Colon (tissue), 2 donors: Measurements from ENCODE around the gene THOC6.

Source experiments
- FAIRE-seq: peaks from 2 replicates; lab custom pipeline; 2012; peaks lifted over from hg19 to GRCh38; lab: Jason Lieb, UNC
- donor health status: control.
- donor health status: control.

Gene THOC6

DNA sequence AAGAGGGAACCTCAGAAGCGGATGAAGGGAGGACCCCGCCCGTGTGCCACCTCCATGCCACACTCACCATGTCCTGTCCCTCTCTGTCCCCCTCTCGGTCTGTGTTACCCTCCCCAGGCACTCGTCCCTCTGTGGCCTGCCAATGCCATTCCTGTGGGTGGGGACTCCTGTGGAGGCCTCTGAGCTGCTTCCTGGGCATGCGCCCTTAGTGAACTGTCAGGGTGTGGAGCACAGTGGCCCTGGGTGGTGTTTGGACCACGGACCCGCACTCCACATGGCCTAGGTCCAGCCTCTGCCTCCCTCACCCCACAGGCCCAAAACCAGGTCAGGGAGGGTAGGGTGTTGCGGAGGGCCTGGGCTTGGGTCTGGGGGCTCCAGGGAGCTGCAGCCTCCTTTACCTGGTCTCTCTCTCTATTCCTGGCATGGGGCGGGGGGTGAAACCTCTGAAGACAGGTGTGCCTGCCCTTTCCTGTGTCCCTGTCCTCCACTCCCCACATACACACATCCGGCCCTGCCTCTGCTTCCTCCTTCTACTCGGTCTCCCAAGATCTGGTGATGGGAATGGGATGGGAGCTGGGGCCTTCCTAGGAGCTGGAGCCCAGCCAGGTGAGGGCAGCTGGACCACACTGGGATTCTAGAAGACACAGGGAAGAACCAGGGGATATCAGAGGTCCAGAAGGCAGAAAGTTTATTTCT lies 32.1 kb upstream of the THOC6 start:
- FAIRE-seq, result no peak

DNA sequence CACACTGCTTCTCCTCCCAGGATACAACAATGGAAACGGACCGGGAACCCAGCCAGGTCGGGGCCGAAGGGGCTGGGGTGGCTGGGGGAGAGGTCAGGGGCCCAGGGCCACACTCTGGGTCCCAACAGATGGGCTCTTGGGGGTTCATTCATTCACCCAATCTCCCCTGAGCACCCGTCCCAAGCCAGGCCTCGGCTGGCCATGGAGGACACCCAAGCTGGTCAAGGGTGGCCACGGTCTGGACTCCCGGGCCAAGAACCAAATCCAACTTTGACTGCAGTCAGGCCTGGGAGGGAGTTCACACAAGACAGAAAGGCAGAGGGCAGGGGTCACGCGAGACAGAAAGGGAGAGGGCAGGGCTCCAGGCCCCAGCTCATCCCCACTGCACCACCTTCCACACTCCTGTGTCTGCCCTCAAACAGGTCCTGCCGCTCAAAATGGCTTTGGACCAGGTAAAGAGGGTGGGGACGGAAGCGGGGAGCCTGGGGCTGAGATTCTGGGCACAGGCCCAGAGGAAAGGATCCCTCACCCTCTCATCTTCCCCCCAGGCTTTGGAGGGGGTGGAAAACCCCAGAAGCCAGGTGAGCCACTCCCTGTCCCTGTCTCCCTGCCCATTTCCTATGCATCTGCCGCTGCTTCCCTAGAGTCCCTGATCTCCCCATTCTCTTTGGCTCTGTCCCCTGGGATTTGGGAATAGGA lies 31.3 kb upstream of the THOC6 start:
- no peak for FAIRE-seq

DNA sequence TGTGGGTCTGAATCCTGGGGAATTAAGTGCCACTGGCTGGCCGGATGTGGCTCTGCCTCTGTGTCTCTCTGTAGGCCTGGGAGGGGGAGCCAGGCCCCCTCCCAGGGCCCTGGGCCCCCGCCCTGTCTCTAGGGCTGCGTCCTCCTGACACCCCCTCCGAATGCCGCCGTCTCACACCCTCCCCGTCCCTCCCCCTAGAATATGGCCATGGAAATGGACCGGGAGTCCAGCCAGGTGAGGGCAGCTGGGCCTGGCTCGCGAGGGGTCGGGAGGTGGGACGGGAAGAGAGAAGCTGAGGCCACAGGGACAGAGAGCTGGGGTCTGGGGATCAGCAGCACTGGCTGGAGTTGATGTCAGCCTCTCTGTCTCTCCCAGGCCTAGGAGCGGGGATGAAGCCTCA lies 27.5 kb upstream of the THOC6 start:
- no peak for FAIRE-seq

DNA sequence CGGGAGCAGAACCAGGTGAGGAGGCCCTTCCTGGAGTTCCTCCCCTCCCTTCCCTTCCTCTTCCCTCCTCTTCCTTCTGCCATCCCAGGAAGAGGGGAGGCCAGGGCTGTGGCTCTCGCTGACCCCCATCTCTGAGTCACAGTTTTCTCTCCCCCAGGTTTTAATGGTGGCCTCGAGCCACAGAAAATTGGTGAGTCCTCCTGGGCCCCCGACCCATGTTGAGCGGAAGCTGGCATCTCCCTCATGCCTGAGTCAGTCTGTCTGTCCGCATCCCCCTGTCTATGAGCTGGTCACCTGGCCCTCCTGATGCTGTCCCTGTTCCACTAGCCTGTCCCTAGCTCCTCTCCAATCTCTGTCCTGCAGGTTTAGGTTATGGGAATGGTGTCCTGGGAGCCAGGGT lies 23.9 kb upstream of the THOC6 start:
- no peak for FAIRE-seq

DNA sequence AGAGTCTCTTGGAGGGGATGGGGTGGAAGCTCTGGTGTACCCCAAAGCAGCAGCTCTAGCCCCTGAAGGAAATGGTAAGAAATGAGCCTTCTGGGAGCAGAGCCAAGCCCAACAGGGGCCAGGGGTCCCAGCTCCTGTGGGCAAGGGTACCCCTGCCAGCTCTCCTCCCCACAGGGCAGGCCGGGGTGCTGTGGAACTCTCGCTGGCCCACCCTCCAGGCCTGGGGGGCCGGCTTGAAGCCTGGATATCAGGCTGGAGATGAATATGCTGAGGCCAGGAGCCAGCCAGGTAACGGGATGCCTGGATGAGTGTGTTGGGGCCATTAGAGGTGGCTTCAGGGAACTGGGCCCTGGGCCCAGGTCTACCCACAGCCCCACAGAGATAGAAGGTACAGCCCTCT lies 23.3 kb upstream of the THOC6 start:
- no peak for FAIRE-seq

DNA sequence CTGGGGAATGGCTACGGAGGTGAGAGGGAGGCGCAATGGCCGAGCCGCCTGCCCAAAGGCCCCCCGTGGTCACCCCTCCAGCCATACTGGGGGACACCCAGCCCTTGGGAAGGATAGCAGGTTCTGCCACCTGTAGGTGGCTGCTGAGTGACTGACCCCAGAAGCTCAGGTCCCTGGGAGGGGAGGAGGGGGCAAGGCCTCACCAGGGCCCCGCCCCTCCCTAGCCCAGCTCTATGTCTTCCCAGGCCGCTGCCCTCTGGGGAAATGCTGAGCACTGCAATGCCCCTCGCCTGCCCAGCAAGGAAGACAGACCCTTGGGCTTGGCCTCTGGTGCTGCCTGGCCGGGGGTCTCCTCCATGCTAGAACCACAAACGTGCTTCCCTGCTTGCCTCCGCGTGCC lies 22.5 kb upstream of the THOC6 start:
- FAIRE-seq, result no peak

DNA sequence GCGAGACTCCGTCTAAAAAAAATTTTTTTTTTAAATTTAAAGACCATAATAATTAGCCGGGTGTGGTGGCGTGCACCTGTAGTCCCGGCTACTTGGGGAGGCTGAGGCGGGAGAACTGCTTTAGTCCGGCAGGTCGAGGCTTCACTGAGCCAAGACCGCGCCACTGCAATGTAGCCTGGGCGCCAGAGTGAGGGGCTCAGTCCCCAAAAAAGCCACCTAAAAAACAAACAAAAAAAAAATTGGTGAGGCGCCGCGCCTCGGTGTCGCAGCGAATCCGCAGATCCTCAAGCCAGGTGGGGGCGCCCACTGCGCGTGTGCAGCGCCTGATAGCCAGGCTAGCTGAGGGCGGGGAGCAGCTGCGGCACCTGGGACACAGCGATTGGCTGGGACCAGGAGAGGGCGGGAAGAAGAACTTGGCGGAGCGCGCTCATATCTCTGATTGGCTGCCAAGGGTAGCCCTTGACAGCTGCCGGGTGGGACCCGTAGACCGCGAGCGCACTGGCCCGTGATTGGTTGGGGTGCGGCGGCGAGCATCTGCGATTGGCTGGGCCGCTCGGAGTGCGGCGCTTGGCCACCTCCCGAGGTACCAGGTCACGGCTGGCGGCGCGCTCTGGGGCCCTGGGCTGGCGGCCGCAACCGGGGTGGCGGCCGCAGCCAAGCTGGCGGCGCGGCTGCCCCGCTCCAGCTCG lies 20.1 kb upstream of the THOC6 start:
- FAIRE-seq, result no peak

DNA sequence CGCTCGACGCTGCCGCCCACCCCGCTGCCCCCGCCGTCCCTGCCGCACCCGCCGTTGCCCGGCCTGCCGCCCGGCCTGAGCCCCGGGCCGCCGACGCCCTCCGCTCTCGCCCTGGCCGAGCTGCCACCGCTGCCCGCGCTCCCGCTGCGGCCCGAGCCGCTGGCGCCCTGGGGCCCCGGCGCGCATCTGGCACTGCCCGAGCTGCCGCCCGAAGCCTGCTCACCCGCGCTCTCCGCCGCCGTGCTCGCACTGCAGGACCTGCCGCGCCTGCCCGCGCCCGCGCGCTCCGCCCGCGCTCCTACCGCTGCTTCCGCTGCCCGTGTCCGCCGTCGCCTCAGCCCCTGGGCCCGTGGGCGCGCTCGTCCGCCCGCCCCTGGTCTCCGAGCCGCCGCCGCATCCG lies 19.5 kb upstream of the THOC6 start:
- no peak for FAIRE-seq

DNA sequence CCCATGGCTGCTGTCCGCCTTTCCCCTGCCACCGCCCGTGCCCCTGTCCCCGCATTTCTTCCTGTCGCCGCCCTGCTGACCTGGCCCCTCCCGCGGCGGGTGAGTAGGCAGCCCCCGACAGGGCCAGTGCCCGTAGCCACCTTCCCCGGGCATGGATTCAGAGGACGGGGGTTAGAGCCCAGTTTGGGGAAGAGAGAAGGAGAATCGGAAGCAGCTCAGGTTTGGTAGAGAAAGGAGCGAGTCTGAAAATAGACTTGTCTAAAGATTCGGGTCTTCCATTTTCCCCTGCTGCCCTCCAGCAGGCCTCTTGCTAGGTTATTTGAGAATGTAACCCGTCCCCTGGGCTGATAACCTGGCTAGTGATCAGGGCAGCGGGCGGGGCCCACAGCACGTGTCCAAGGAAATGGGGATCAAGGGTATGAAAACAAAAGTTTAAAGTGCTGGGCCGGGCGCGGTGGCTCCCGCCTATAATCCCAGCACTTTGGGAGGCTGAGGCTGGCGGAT lies 19.0 kb upstream of the THOC6 start:
- no peak for FAIRE-seq

DNA sequence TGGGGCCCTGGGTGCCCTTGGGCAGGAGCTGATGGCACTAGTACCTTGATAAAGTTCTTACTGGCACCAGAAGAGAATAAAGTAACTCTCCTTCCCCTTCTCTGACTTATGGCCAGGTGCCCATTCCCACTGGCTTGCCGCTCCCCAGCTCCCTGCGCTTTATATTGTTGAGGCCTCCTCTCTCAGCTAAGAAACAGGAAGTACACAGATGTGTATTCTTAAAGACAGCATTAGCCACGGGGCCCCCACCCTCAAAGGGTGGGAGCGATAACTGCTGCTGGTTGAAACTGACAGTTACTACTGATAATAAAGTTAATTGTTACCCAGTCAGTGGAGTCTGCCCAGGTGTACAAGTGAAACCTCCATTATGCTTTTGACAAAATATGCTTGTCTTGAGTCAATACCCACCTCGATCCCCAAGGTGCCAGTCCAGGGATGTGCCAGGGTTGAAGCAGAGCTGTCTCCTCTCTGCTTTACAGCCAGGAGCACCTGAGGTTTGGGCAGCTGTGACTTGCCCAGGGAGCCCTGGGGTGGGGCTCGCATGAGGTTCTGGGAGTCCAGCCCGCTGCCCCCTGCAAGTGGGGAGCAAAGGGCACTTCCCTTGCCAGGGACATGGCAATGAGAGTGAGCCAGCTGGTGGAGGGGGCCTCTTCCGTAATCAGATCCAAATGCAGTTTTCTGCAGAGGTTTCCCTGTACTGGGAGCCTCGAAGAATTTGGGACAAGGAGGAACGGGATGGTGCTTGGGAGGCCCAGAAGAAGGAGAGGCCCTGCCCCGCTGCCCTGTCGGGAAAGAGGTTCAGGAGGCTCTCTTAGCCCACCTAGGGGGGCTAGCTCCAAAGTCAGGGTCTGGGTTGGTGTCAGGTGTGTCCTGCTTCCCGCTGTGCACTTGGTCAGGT lies 16.5 kb upstream of the THOC6 start:
- FAIRE-seq, result no peak

DNA sequence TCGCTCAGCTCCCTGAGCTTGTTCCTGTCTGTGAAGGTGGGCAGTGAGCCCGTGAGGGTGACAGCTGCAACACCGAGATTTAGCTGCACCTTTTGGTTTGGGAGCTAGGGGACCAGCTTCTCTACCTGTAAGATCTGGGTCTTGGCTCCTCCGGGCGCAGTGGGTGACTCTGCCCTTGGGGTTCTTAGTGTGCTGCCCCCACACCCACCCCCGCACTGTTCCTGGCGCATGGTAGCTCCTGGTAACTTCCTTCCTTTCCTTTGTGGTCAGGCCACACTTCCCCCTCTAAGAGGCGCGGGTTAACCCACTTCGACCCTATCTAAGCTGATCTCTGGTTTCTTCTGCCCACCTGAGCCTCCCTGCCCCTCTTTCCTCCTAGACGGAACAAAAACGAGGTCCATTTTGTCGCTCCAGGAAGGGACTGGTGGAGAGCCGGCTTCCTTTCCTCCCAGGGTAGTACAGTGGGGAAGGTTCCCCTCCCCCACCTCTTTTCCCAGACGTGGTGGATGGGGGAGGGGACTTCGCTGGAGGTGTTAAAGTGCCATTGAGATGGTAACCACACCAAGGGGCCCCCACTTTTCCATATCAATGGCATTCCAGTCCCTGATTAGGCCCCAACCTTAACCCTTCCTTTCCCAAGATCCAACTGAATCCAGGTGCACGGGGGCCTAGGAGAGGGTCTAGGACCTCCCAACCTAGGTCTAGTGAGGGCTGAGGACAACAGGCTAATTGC lies 15.7 kb upstream of the THOC6 start:
- no peak for FAIRE-seq

DNA sequence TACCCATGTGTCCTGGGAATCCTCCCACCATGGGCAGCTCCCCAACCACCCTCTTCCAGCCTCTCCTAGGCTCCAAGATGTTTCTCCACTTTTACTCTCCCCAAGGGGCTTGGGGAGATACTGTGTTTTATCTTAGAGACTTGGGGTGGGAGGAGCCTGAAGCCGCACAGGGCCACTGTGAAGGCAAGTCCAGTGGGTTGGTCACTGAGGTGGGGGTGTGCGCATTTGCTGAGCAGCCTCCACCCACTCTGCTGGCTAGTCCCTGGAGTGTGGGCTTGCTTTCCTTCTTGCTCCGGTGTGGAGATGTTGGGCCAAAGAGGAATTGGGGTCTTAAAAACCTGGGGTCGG lies 15.2 kb upstream of the THOC6 start:
- no peak for FAIRE-seq

DNA sequence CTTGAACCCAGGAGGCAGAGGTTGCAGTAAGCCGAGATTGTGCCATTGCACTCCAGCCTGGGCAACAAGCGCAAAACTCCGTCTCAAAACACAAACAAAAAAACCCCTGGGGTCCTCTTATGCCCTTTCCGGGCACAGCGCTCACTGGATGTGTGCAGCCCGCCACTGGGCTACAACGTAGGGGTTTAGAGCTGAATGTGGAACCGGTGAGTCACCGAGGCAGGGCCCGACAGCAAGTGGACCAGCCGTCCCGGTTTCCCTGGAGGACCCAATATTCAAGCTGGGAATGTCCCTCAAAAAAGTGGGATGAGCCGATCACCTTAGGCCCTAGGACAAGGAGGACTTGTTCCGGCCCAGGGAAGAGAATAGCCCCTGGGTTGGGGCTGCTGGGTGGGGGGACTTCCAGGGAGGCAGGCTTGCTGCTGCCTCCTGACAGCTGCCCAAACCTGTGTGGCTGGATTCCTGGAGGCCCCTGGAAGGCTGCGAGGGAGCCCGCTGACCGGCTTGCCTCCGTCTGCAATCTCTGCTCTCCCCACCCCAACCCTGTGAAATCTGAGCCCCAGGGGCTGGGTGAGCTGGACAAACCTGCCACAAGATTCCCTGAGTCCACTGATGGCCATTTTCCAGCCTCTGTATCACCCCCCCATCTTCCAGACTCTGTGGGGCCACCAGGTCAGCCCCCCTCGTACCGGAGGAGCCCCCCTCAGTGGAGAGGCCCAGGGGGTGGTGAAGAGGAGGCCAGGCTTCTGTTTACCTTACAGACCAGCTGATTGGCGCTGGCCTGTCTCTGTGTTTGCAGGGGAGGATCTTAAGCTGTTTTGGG lies 14.1 kb upstream of the THOC6 start:
- no peak for FAIRE-seq

DNA sequence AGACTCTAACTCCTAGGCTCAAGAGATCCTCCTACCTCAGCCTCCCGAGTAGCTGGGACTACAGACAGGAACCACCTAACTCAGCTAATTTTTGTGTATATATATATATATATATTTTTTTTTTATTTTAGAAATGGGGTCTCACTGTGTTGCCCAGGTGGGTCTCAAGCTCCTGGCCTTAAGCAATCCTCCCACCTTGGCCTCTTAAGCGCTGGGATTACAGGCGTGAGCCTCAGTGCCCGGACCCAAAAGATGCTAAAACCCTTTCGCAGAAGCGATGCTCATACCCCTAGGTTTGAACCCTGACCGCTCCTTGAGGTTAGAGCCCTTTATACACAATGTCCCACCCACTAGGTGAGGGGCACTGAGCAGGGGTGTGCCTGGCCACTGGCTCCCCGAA lies 13.3 kb upstream of the THOC6 start:
- no peak for FAIRE-seq

DNA sequence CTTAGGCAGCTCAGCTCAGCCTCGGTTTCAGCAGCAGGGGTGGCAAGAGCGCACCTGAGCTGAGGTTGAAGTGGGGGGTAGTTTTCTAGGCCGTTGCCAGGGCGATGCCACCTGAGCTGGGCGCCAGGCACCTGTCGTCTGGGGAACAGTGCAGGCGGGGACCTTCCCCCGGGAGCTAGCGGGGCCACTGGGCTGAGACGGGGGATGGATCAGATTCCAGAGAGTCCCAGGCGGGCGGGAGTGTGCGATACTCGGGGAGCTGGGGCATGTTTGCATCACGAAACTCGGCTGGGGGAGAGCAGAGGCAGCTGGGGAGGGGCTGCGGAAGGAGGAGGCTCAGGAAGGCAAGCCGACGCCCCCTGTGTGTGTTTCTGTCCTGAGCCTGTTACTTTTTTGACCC lies 11.6 kb upstream of the THOC6 start:
- no peak for FAIRE-seq

DNA sequence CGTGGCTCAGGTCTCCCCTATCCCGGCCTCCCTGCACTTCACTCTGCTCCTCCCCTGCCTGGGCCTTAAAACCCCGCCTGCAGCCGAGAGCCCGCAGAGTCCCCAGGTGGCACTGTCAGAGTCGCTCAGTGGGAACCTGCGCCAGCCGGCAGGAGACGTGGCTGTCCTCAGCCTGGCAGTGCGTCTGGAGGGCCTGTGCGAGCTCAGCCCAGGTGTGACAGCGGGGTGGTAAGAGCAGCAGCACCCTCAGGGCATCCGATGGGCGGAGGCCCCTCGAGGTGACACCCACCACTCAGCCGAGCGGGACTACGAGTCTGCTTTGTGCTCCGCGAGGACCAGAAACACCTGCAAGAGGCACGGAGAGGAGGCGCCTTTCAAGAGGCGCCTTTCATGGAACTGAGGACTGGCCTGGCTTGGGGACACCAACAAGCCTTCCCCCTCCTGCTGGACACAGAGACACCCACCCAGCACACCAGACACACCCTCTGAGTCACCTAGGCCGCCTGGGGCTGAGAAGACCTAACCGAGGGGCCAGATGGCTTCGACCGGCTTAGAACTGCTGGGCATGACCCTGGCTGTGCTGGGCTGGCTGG lies 10.9 kb upstream of the THOC6 start, which contains the start of gene CLDN9:
Gene CLDN9 (plus strand): TSS at position 96 of the 593 bp plus-strand sequence. CDS start 440 bp downstream, at position 536.
- FAIRE-seq, result no peak

DNA sequence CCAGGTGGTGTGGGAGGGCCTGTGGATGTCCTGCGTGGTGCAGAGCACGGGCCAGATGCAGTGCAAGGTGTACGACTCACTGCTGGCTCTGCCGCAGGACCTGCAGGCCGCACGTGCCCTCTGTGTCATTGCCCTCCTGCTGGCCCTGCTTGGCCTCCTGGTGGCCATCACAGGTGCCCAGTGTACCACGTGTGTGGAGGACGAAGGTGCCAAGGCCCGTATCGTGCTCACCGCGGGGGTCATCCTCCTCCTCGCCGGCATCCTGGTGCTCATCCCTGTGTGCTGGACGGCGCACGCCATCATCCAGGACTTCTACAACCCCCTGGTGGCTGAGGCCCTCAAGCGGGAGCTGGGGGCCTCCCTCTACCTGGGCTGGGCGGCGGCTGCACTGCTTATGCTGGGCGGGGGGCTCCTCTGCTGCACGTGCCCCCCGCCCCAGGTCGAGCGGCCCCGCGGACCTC lies 10.3 kb upstream of the THOC6 start:
- FAIRE-seq, result no peak

DNA sequence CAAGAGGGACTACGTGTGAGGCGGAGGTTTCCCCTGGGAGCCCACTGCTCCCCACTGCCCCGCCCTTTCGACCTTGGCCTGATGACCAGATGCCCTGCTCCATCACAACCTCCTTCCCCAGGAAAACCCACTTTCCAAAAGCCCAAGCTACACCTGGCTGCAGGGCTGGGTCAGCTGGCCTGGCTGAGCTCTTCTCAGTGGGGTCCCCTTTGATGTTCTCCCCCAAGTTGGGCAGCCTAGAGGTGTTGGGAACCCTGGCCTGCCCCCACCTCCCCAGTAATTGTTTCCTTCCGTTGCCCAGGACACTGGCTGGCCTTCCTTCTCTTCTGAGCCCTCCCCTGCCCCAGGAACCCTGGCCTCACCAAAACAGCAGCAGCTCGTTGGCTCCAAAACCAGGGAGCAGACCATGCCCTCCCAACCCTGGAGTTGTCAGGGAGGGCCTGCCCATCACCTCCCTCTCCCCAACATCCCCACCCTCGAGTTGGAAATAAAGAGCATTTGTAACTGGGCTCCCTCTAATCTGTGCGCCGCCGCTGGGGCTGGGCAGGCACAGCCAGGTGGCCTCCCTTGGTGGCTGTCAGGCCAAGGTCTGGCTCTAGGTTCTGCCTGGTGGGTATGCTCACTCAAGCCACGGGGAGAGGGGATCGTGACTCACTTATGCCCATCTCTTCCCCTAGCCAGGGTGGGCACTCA lies 9.7 kb upstream of the THOC6 start:
- no peak for FAIRE-seq

DNA sequence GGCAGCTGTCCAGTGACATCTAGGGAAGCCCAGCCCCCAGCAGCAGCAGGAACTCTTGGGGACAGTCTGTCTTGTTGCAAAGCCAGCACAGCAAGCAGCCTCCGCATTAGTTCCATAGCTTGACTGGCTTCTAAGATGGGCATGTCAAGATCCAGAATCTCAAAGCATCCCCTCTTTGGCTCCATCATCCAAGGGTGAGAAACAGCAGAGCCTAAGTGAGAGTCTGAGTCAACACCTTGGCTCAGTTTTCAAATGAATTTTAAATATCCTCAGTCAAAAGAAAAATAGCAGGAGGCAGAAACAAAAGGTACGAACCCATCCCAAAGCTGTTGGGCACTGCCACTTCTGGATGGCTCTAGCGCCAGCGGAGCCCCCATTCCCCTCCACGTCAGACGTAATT lies 8.9 kb upstream of the THOC6 start:
- no peak for FAIRE-seq
